ENCODE measurements around the gene EPHB1. TPM values are rescaled to one million over a fixed set of nuclear protein-coding genes. Genes with fewer than 3 reads are reported as not detected.

Gene EPHB1
- total RNA-seq, 1 experiment from 2014 or later = 2.8 TPM

GRCh38 chr3:134839990-134840389, 44.9 kb downstream of the EPHB1 start:
- Histone ChIP-seq H4K8ac (replicated peaks; ENCODE audit: insufficient read length, low read depth, low read length) (no peak overlapping the region), H3K27ac (ENCODE audit: insufficient read length, low read depth, low read length) (no peak overlapping the region), H2AK5ac (ENCODE audit: insufficient read length, low read length) (no peak overlapping the region), H4K5ac (ENCODE audit: insufficient read length, low read depth, low read length) (no peak overlapping the region), H3K56ac (ENCODE audit: insufficient read length, low read depth, low read length) (no peak overlapping the region), H2BK12ac (ENCODE audit: insufficient read length, low read depth, low read length) (no peak overlapping the region), H2AFZ (ENCODE audit: low read length) (no peak overlapping the region), H3K27me3 (ENCODE audit: insufficient read depth, low read length) (no peaks in the 10 kb centered on the region), H2BK120ac (ENCODE audit: low read depth, low read length, poor library complexity, severe bottlenecking) (no peak overlapping the region), H3K9ac (ENCODE audit: extremely low read depth, insufficient read length, low read length) (no peak overlapping the region), H2BK20ac (ENCODE audit: low read depth, low read length, poor library complexity, severe bottlenecking) (no peak overlapping the region), H4K20me1 (ENCODE audit: control insufficient read depth, insufficient read depth, insufficient read length) (no peaks in the 10 kb centered on the region), H4K91ac (ENCODE audit: insufficient read length, low read depth, low read length) (no peak overlapping the region), H3T11ph (ENCODE audit: low read length) (no peak overlapping the region), H3K4ac (ENCODE audit: low read depth, low read length) (no peak overlapping the region), H2BK5ac (ENCODE audit: insufficient read length, low read length) (no peak overlapping the region), H3K23ac (ENCODE audit: insufficient read length, low read depth, low read length) (no peak overlapping the region), H3K79me2 (ENCODE audit: insufficient read depth, low read length) (no peaks in the 10 kb centered on the region), H3K23me2 (ENCODE audit: insufficient read length, low read depth, low read length, poor library complexity, severe bottlenecking) (no peaks in the 10 kb centered on the region), H3K18ac (ENCODE audit: insufficient read length, low read depth, low read length) (no peak overlapping the region), H3K4me1 (ENCODE audit: insufficient read depth, low read length) (no peaks in the 10 kb centered on the region), H3K9me3 (ENCODE audit: control insufficient read depth, low read depth, low read length) (no peaks in the 10 kb centered on the region), H3K4me2 (ENCODE audit: insufficient read depth, insufficient read length, low read length) (no peak overlapping the region), H2BK15ac (ENCODE audit: low read depth, low read length) (no peak overlapping the region), H3K14ac (ENCODE audit: insufficient read depth, low read length) (no peak overlapping the region), H3K79me1 (ENCODE audit: insufficient read depth, low read depth, low read length, poor library complexity, severe bottlenecking) (no peaks in the 10 kb centered on the region)
- DNase-seq = no peak
- Mint-ChIP-seq H3K9me3 (peaks cover 0 to 5% of the 10 kb centered on the region in 2 experiments; a peak in 4 of 5 replicates), H3K36me3 (ENCODE audit: insufficient read depth in 1 of 3, low read depth in 3 of 3) (no peaks in the 10 kb centered on the region), H3K27me3 (ENCODE audit: low read depth) (0 out of 2 replicates have a peak, but pooled peaks cover 1% of the 10 kb centered on the region), H3K4me1 (no peaks in the 10 kb centered on the region), H3K4me3 (no peak overlapping the region), H3K27ac (no peak overlapping the region)
- WGBS (ENCODE audit: extremely low coverage, insufficient read length, low lambda C conversion rate) = no CpG with 5 or more reads among the region's 1 CpG
- no peak for TF ChIP-seq CTCF (conservative IDR thresholded peaks at IDR 0.05)

Data from H9 (cell line).